HEK293 (cell line): ENCODE results near the gene NME3.
A peak's percentile ranks its signal among the peaks of the same experiment; 100 is the strongest.

Experiments
- CTCF ChIP-seq: fragments of 450-650 bp; formaldehyde crosslinking; IDR thresholded peaks from 2 replicates; pipeline ENCODE4 v1.5.1; 2016; ENCODE audit warnings: missing biosample characterization, missing genetic modification characterization
- ELK4 ChIP-seq: IDR thresholded peaks from 2 replicates; pipeline ENCODE4 v1.6.1; 2011; ENCODE audit warnings: mild to moderate bottlenecking, low read depth, low read length, borderline replicate concordance
- KLF8 ChIP-seq: fragments of 450-650 bp; formaldehyde crosslinking; IDR thresholded peaks from 2 replicates; pipeline ENCODE4 v1.5.1; 2016; ENCODE audit warnings: missing biosample characterization, missing genetic modification characterization
- ZNF274 ChIP-seq, 2 experiments: fragments of 200-500 bp in 1 of 2; fragments of 450-650 bp in 1 of 2; sonication (Bioruptor generic) in 1 of 2; formaldehyde crosslinking in 1 of 2; IDR thresholded peaks; 2 replicates each; pipeline versions ENCODE4 v1.5.1 to v1.6.1; 2014 to 2016; ENCODE audit warnings: borderline replicate concordance in 1 of 2, inconsistent platforms in 1 of 2, low read length in 1 of 2, missing biosample characterization in 1 of 2, missing genetic modification characterization in 1 of 2
- ZNF830 ChIP-seq: fragments of 450-650 bp; IDR thresholded peaks from 2 replicates; pipeline ENCODE4 v1.5.0; 2018; ENCODE audit warnings: missing biosample characterization, missing genetic modification characterization, low read depth, mild to moderate bottlenecking, moderate library complexity
- TF ChIP-seq, protein P1 (sequence below): fragments of 450-650 bp; formaldehyde crosslinking; IDR thresholded peaks from 2 replicates; pipeline ENCODE4 v1.5.1; 2016; ENCODE audit warnings: missing biosample characterization, missing genetic modification characterization
- TF ChIP-seq, protein P2 (sequence below): fragments of 450-650 bp; formaldehyde crosslinking; IDR thresholded peaks from 2 replicates; pipeline ENCODE4 v1.5.1; 2016; ENCODE audit warnings: missing biosample characterization, missing genetic modification characterization
- TF ChIP-seq, protein P3 (sequence below): fragments of 450-650 bp; formaldehyde crosslinking; IDR thresholded peaks from 2 replicates; pipeline ENCODE4 v1.5.1; 2017; ENCODE audit warnings: missing biosample characterization, mild to moderate bottlenecking, missing genetic modification characterization, moderate library complexity

- TF ChIP-seq CTCF (tag by site-specific recombination) (peak; percentile 34), ELK4 (no peak), ZNF274 (IDR thresholded peaks at IDR 0.05; ENCODE audit: low read length) (no peak), ZNF274 (tag by site-specific recombination; IDR thresholded peaks at IDR 0.05; ENCODE audit: borderline replicate concordance) (no peak), KLF8 (peak; percentile 51; the same call in 1 of the 2 replicates), ZNF830 (tag by site-specific recombination) (no peak)
- TF ChIP-seq, protein P1, sequence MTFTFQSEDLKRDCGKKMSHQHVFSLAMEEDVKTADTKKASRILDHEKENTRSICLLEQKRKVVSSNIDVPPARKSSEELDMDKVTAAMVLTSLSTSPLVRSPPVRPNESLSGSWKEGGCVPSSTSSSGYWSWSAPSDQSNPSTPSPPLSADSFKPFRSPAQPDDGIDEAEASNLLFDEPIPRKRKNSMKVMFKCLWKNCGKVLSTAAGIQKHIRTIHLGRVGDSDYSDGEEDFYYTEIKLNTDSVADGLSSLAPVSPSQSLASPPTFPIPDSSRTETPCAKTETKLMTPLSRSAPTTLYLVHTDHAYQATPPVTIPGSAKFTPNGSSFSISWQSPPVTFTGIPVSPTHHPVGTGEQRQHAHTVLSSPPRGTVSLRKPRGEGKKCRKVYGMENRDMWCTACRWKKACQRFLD (tag by site-specific recombination): no peak
- TF ChIP-seq, protein P2, sequence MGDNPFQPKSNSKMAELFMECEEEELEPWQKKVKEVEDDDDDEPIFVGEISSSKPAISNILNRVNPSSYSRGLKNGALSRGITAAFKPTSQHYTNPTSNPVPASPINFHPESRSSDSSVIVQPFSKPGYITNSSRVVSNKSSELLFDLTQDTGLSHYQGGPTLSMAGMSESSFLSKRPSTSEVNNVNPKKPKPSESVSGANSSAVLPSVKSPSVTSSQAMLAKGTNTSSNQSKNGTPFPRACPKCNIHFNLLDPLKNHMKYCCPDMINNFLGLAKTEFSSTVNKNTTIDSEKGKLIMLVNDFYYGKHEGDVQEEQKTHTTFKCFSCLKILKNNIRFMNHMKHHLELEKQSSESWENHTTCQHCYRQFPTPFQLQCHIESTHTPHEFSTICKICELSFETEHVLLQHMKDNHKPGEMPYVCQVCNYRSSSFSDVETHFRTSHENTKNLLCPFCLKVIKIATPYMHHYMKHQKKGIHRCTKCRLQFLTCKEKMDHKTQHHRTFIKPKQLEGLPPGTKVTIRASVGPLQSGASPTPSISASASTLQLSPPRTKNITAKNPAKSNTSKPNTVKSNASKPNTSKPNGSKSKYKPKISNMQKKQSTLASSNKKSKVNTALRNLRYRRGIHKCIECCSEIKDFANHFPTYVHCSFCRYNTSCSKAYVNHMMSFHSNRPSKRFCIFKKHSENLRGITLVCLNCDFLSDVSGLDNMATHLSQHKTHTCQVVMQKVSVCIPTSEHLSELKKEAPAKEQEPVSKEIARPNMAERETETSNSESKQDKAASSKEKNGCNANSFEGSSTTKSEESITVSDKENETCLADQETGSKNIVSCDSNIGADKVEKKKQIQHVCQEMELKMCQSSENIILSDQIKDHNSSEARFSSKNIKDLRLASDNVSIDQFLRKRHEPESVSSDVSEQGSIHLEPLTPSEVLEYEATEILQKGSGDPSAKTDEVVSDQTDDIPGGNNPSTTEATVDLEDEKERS (tag by site-specific recombination): no peak
- TF ChIP-seq, protein P3, sequence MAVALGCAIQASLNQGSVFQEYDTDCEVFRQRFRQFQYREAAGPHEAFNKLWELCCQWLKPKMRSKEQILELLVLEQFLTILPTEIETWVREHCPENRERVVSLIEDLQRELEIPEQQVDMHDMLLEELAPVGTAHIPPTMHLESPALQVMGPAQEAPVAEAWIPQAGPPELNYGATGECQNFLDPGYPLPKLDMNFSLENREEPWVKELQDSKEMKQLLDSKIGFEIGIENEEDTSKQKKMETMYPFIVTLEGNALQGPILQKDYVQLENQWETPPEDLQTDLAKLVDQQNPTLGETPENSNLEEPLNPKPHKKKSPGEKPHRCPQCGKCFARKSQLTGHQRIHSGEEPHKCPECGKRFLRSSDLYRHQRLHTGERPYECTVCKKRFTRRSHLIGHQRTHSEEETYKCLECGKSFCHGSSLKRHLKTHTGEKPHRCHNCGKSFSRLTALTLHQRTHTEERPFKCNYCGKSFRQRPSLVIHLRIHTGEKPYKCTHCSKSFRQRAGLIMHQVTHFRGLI (tag by site-specific recombination): no peak
Measured at GRCh38 chr16:1763521-1764511, 7.5 kb downstream of the NME3 start.
